ENCODE results near the gene KCNH5.
"Not testable (repeated sequence)": the region's sequence is repeated elsewhere in the genome, so short reads cannot be mapped to it uniquely, and the experiment has no call there.

The KCNH5 gene

GRCh38 chr14:62792578-62792977 lies 252.7 kb downstream of the KCNH5 start:
- H4K20me1 ChIP-seq (ENCODE audit: insufficient read depth, low read length): no peaks in the 10 kb centered on the region
- H2AFZ ChIP-seq (ENCODE audit: low read depth, low read length): no peak overlapping the region
- H3K4me1 ChIP-seq (ENCODE audit: insufficient read depth, low read length): no peaks in the 10 kb centered on the region
- H3K9me3 ChIP-seq (ENCODE audit: insufficient read depth, low read length, severe bottlenecking): no peaks in the 10 kb centered on the region
- H3K27me3 ChIP-seq (ENCODE audit: insufficient read depth, low read length, poor library complexity): no peaks in the 10 kb centered on the region
- no peak overlapping the region for H3K9ac ChIP-seq (ENCODE audit: low read depth, low read length)
- H3K79me2 ChIP-seq (ENCODE audit: insufficient read depth, low read length): no peaks in the 10 kb centered on the region
- no peaks in the 10 kb centered on the region for H3K36me3 ChIP-seq (ENCODE audit: insufficient read depth, low read length)
- ATAC-seq (ENCODE audit: insufficient read depth, low read depth): no peak
- H3K27ac ChIP-seq (ENCODE audit: low read length): no peak overlapping the region
- H3K4me3 ChIP-seq (ENCODE audit: low read depth in 1 of 2, low read length in 2 of 2): no peak overlapping the region
- no peak overlapping the region for H3K4me2 ChIP-seq (ENCODE audit: insufficient read depth, low read length)
- TF ChIP-seq EZH2 (IDR thresholded peaks at IDR 0.05; ENCODE audit: borderline replicate concordance, low read depth, low read length, severe bottlenecking) (no peak), CTCF (IDR thresholded peaks at IDR 0.05; ENCODE audit: borderline replicate concordance, extremely low read depth, low read length, poor library complexity, severe bottlenecking) (no peak)
- DNase-seq: no peak

- H3K36me3 ChIP-seq (ENCODE audit: insufficient read depth, low read length); H3K4me2 ChIP-seq (ENCODE audit: insufficient read depth, low read length); H4K20me1 ChIP-seq (ENCODE audit: insufficient read depth, low read length); H3K4me1 ChIP-seq (ENCODE audit: insufficient read depth, low read length); DNase-seq; ATAC-seq (ENCODE audit: insufficient read depth, low read depth); H3K9ac ChIP-seq (ENCODE audit: low read depth, low read length); H3K9me3 ChIP-seq (ENCODE audit: insufficient read depth, low read length, severe bottlenecking); H3K27me3 ChIP-seq (ENCODE audit: insufficient read depth, low read length, poor library complexity); H3K4me3 ChIP-seq (ENCODE audit: low read depth in 1 of 2, low read length in 2 of 2); H3K79me2 ChIP-seq (ENCODE audit: insufficient read depth, low read length); H3K27ac ChIP-seq (ENCODE audit: low read length); H2AFZ ChIP-seq (ENCODE audit: low read depth, low read length): not testable (repeated sequence)
These were observed 263.9 kb downstream of the KCNH5 start for GRCh38 chr14:62781328-62781727.

GRCh38 chr14:62778852-62779251 lies 266.4 kb downstream of the KCNH5 start:
- Histone ChIP-seq H3K27ac (ENCODE audit: low read length) (no peak overlapping the region), H3K4me3 (ENCODE audit: low read depth in 1 of 2, low read length in 2 of 2) (no peak overlapping the region), H4K20me1 (ENCODE audit: insufficient read depth, low read length) (no peaks in the 10 kb centered on the region), H3K79me2 (ENCODE audit: insufficient read depth, low read length) (no peaks in the 10 kb centered on the region), H3K4me2 (ENCODE audit: insufficient read depth, low read length) (no peak overlapping the region), H3K36me3 (ENCODE audit: insufficient read depth, low read length) (no peaks in the 10 kb centered on the region), H2AFZ (ENCODE audit: low read depth, low read length) (no peak overlapping the region), H3K9ac (ENCODE audit: low read depth, low read length) (no peak overlapping the region), H3K9me3 (ENCODE audit: insufficient read depth, low read length, severe bottlenecking) (no peaks in the 10 kb centered on the region), H3K27me3 (ENCODE audit: insufficient read depth, low read length, poor library complexity) (peaks cover 6% of the 10 kb centered on the region), H3K4me1 (ENCODE audit: insufficient read depth, low read length) (no peaks in the 10 kb centered on the region)
- no peak for TF ChIP-seq EZH2 (IDR thresholded peaks at IDR 0.05; ENCODE audit: borderline replicate concordance, low read depth, low read length, severe bottlenecking)
- ATAC-seq (ENCODE audit: insufficient read depth, low read depth): no peak
- no peak for DNase-seq

GRCh38 chr14:62778310-62778709 lies 266.9 kb downstream of the KCNH5 start:
- Histone ChIP-seq H3K27ac (ENCODE audit: low read length) (no peak overlapping the region), H3K9me3 (ENCODE audit: insufficient read depth, low read length, severe bottlenecking) (no peaks in the 10 kb centered on the region), H3K4me1 (ENCODE audit: insufficient read depth, low read length) (no peaks in the 10 kb centered on the region), H3K4me2 (ENCODE audit: insufficient read depth, low read length) (no peak overlapping the region), H4K20me1 (ENCODE audit: insufficient read depth, low read length) (no peaks in the 10 kb centered on the region), H3K27me3 (ENCODE audit: insufficient read depth, low read length, poor library complexity) (peaks cover 6% of the 10 kb centered on the region), H2AFZ (ENCODE audit: low read depth, low read length) (no peak overlapping the region), H3K4me3 (ENCODE audit: low read depth in 1 of 2, low read length in 2 of 2) (no peak overlapping the region), H3K9ac (ENCODE audit: low read depth, low read length) (no peak overlapping the region), H3K36me3 (ENCODE audit: insufficient read depth, low read length) (no peaks in the 10 kb centered on the region), H3K79me2 (ENCODE audit: insufficient read depth, low read length) (no peaks in the 10 kb centered on the region)
- ATAC-seq (ENCODE audit: insufficient read depth, low read depth) (no peak), DNase-seq (no peak)
- no peak for TF ChIP-seq CTCF (IDR thresholded peaks at IDR 0.05; ENCODE audit: borderline replicate concordance, extremely low read depth, low read length, poor library complexity, severe bottlenecking)
- no peak for TF ChIP-seq EZH2 (IDR thresholded peaks at IDR 0.05; ENCODE audit: borderline replicate concordance, low read depth, low read length, severe bottlenecking)
